T-cell (primary cell): ENCODE results near the gene HUWE1. TPM values are rescaled to one million over a fixed set of nuclear protein-coding genes. Genes with fewer than 3 reads are reported as not detected.
"Not testable (repeated sequence)": the region's sequence is repeated elsewhere in the genome, so short reads cannot be mapped to it uniquely, and the experiment has no call there.

Experiments
- ATAC-seq, 4 experiments: fragments of 200-7000 bp in 3 of 4; fragments of 150-1000 bp in 1 of 4; cut with Tn5 transposase; replicated peaks in 1 of 4; 1 replicate in 3 of 4; 2 replicates in 1 of 4; pipeline ENCODE4 v1.10.0; 2021; ENCODE audit warnings: moderate library complexity in 3 of 4, mild to moderate bottlenecking in 2 of 4, moderate number of reproducible peaks in 1 of 4
- CTCF ChIA-PET, 2 donors: fragments of 300-600 bp; sonication (Branson Sonifier 250); formaldehyde crosslinking; loops; one replicate each; lab custom pipeline; 2022; ENCODE audit warnings: antibody characterized with exemption in 2 of 2; lab: Charles Lee
- POLR2A ChIA-PET, 2 donors: fragments of 300-600 bp; sonication (Branson Sonifier 250); formaldehyde crosslinking; loops; one replicate each; lab custom pipeline; 2022; ENCODE audit warnings: antibody characterized with exemption in 2 of 2; lab: Charles Lee
- DNase-seq, 35 experiments: peaks; one replicate each; pipeline versions ENCODE4 v3.0.0 to v3.0.0-alpha.2; 2013 to 2023
- H3K27ac ChIP-seq: one replicate; pipeline ENCODE4 v1.5.1; 2013; ENCODE audit warnings: low read length
- H3K27me3 ChIP-seq, 2 experiments: replicated peaks in 1 of 2; 1 replicate in 1 of 2; 2 replicates in 1 of 2; pipeline versions ENCODE4 v1.6.1 to v1.7.0; 2013; ENCODE audit warnings: low read length in 1 of 2, mixed read lengths in 1 of 2; ENCODE audit not compliant: control insufficient read depth in 2 of 2, insufficient read depth in 2 of 2; ENCODE audit errors: extremely low read depth in 1 of 2
- H3K36me3 ChIP-seq, 2 donors: 1 replicate in 1 of 2; 2 replicates in 1 of 2; pipeline versions ENCODE4 v1.6.1 to v1.7.0; 2013; ENCODE audit warnings: low read length in 1 of 2; ENCODE audit not compliant: control insufficient read depth in 2 of 2, insufficient read depth in 1 of 2; ENCODE audit errors: extremely low read depth in 1 of 2
- H3K4me1 ChIP-seq, 2 experiments: 1 replicate in 1 of 2; 2 replicates in 1 of 2; pipeline versions ENCODE4 v1.6.1 to v1.7.0; 2013; ENCODE audit warnings: low read length in 2 of 2, mixed read lengths in 1 of 2; ENCODE audit not compliant: insufficient read depth in 2 of 2, control insufficient read depth in 1 of 2; ENCODE audit errors: extremely low read depth in 1 of 2
- H3K4me3 ChIP-seq, 2 donors: 1 replicate in 1 of 2; 2 replicates in 1 of 2; pipeline versions ENCODE4 v1.5.1 to v1.7.0; 2013; ENCODE audit warnings: mild to moderate bottlenecking in 2 of 2, low read length in 1 of 2, moderate library complexity in 1 of 2; ENCODE audit not compliant: control insufficient read depth in 1 of 2; ENCODE audit errors: extremely low read depth in 1 of 2
- H3K9me3 ChIP-seq: 2 replicates; pipeline ENCODE4 v1.7.0; 2013
- H3K27ac Mint-ChIP-seq, 2 donors: one replicate each; pipeline ENCODE4 v1.8.0; 2020 to 2021; ENCODE audit warnings: mild to moderate bottlenecking in 2 of 2, mixed read lengths in 2 of 2
- H3K27me3 Mint-ChIP-seq, 2 donors: one replicate each; pipeline ENCODE4 v1.8.0; 2021 to 2022; ENCODE audit warnings: mixed read lengths in 2 of 2
- H3K36me3 Mint-ChIP-seq: one replicate; pipeline ENCODE4 v1.8.0; 2021; ENCODE audit warnings: mixed read lengths
- H3K4me1 Mint-ChIP-seq, 3 donors: one replicate each; pipeline ENCODE4 v1.8.0; 2020 to 2022; ENCODE audit warnings: mixed read lengths in 3 of 3, mild to moderate bottlenecking in 1 of 3
- H3K4me3 Mint-ChIP-seq, 3 donors: one replicate each; pipeline ENCODE4 v1.8.0; 2020 to 2022; ENCODE audit warnings: mild to moderate bottlenecking in 3 of 3, mixed read lengths in 3 of 3, moderate library complexity in 3 of 3
- H3K9me3 Mint-ChIP-seq, 3 donors: one replicate each; pipeline ENCODE4 v1.8.0; 2020 to 2022; ENCODE audit warnings: mixed read lengths in 3 of 3
- WGBS: methylation state at CpG from one replicate; pipeline ENCODE4 v1.1.5; 2013; ENCODE audit warnings: missing lambda C conversion rate; ENCODE audit not compliant: insufficient coverage; 5-methylcytosine and 5-hydroxymethylcytosine counted together
- total RNA-seq, 35 experiments: library from RNA in 6 of 35; stranded (reverse) in 6 of 35; fragments of 120-200 nt in 1 of 35; gene quantifications; one replicate each; pipeline versions ENCODE4 v1.2.1 to v1.2.4 and lab custom pipeline; 2013 to 2026

Gene HUWE1
- total RNA-seq, 5 donors from 2014 or later (not counting 1 experiment from before 2014, with no cell fraction given) = 153 to 214 (median 179) TPM

DNA sequence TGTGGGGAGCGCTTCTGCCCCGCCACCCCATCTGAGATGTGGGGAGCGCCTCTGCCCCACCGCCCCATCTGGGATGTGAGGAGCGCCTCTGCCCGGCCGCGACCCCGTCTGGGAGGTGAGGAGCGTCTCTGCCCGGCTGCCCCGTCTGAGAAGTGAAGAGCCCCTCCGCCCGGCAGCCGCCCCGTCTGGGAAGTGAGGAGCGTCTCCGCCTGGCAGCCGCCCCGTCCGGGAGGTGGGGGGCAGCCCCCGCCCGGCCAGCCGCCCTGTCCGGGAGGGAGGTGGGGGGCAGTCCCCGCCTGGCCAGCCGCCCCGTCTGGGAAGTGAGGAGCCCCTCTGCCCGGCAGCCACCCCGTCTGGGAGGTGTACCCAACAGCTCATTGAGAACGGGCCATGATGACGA lies 35.1 kb upstream of the HUWE1 start:
- H3K27ac Mint-ChIP-seq, H3K27me3 Mint-ChIP-seq, H3K36me3 ChIP-seq, ATAC-seq, POLR2A ChIA-PET, H3K27ac ChIP-seq, H3K9me3 Mint-ChIP-seq, H3K9me3 ChIP-seq, H3K4me3 ChIP-seq, CTCF ChIA-PET, DNase-seq, H3K36me3 Mint-ChIP-seq, H3K27me3 ChIP-seq, H3K4me3 Mint-ChIP-seq: not testable (repeated sequence)
- H3K4me1 Mint-ChIP-seq = peaks cover 16 to 17% (median 17%) of the 10 kb centered on the region in 3 donors
- peaks cover 5 to 14% of the 10 kb centered on the region in 2 experiments for H3K4me1 ChIP-seq
- WGBS = no CpG with 5 or more reads among the region's 32 CpGs

GRCh38 chrX:53719666-53720065 lies 33.1 kb upstream of the HUWE1 start:
- H3K27ac Mint-ChIP-seq, H3K27ac ChIP-seq, DNase-seq, ATAC-seq, H3K4me3 ChIP-seq, H3K4me3 Mint-ChIP-seq, POLR2A ChIA-PET, H3K27me3 ChIP-seq, H3K36me3 Mint-ChIP-seq, H3K27me3 Mint-ChIP-seq, H3K9me3 Mint-ChIP-seq, CTCF ChIA-PET, H3K36me3 ChIP-seq, H3K9me3 ChIP-seq: not testable (repeated sequence)
- H3K4me1 ChIP-seq = peaks cover 18 to 33% of the 10 kb centered on the region in 2 experiments
- WGBS = 100% methylated on average over 2 of the region's 7 CpGs
- H3K4me1 Mint-ChIP-seq = peaks cover 36 to 37% (median 36%) of the 10 kb centered on the region in 3 donors

DNA sequence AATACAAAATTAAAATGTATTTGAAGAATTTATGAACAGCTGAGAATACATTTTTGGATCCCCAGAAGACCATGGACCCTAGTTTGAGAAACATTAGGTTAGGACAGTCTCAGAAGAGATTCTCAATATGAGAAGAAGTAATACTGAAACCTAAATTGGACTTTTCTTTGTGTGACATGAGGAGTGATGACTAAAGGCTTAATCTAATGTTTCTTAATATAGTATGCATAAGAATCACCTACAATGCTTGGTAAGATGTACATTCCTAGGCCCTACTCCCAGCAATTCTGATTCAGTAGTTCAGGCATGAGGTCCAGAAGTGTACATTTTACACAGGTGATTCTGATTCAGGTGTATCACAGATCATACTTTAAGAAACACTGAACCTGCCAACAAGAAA lies 31.6 kb upstream of the HUWE1 start:
- CTCF ChIA-PET = no interaction called here
- Histone ChIP-seq H3K4me1 (peaks cover 28 to 45% of the 10 kb centered on the region in 2 experiments), H3K4me3 (no peak overlapping the region), H3K9me3 (no peaks in the 10 kb centered on the region), H3K27me3 (no peaks in the 10 kb centered on the region), H3K36me3 (no peaks in the 10 kb centered on the region), H3K27ac (peak overlapping the region; percentile 99)
- POLR2A ChIA-PET = interaction anchor here in 1 of 2 donors (0.6 to 0.9 kb wide), 2 partner anchors 40 to 302 kb away, joined by 3 to 5 read pairs; no protein-coding TSS in a partner anchor
- no peak for DNase-seq
- peaks cover 51 to 52% (median 52%) of the 10 kb centered on the region in 3 donors for H3K4me1 Mint-ChIP-seq
- no peak overlapping the region for H3K4me3 Mint-ChIP-seq
- H3K27me3 Mint-ChIP-seq = no peaks in the 10 kb centered on the region
- H3K27ac Mint-ChIP-seq = no peak overlapping the region
- no peaks in the 10 kb centered on the region for H3K9me3 Mint-ChIP-seq
- H3K36me3 Mint-ChIP-seq = no peaks in the 10 kb centered on the region
- ATAC-seq = no peak

- no peaks in the 10 kb centered on the region for H3K9me3 ChIP-seq
- Mint-ChIP-seq H3K36me3 (no peaks in the 10 kb centered on the region), H3K4me3 (peak overlapping the region in 1 of 3 donors; percentile 74), H3K27me3 (no peaks in the 10 kb centered on the region), H3K9me3 (no peaks in the 10 kb centered on the region), H3K27ac (peak overlapping the region; percentile 89 to 90), H3K4me1 (peaks cover 51 to 52% (median 52%) of the 10 kb centered on the region in 3 donors)
- POLR2A ChIA-PET = interaction anchor here in 1 of 2 donors (0.9 to 1.0 kb wide), 2 partner anchors 31 to 39 kb away, joined by 3 read pairs; partner anchors contain the start of gene HUWE1
- peaks cover 28 to 45% of the 10 kb centered on the region in 2 experiments for H3K4me1 ChIP-seq
- no CpG with 5 or more reads among the region's 2 CpGs for WGBS
- CTCF ChIA-PET = no interaction called here
- H3K4me3 ChIP-seq = no peak overlapping the region
- no peaks in the 10 kb centered on the region for H3K27me3 ChIP-seq
- peak in 1 of 35 experiments; percentile 13 for DNase-seq
- ATAC-seq = no peak
- H3K27ac ChIP-seq = peak overlapping the region; percentile 99
- H3K36me3 ChIP-seq = no peaks in the 10 kb centered on the region
These were observed 30.7 kb upstream of the HUWE1 start for GRCh38 chrX:53717205-53717604.

DNA sequence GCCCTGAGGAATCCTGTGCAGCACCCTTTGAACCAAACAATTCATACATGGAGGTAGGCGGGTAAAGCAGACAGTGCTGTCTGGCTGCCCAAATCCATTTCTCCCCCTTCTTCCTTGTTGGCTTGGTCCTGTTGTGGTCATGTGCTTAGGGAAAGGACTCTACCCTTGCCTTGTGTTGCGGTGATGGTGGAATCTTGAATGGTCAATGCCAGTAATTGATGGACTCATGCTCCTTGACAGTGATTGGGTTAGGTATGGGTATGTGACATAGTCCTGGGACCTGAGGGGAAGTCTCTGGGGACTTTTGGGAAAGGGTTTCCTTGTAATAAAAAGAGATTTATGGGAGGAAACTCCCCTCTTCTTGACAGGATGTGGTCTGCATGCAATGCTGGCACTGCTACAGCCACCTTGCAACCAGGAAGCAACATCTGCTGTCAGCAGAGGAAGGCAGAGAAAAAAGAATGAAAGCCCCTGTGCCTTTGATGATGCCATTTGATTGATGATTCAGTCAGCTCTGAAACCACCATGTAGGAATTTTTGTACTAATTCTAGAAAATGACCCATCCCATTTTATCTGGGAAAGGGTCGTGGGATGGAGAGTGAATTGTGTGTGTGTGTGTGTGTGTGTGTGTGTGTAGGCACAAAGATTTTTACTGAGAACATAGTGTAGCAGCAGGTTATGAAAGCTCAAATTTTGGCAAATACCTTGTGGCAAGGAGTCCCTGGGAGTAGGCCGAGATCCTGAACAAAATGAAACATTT lies 30.0 kb upstream of the HUWE1 start:
- no peaks in the 10 kb centered on the region for H3K27me3 Mint-ChIP-seq
- H3K9me3 ChIP-seq = no peaks in the 10 kb centered on the region
- peak overlapping the region; percentile 26 to 74 (median 29) for H3K4me3 Mint-ChIP-seq
- peak in 34 of 35 experiments; percentile 14 to 79 (median 46) for DNase-seq
- ATAC-seq = peak; percentile 55 to 68 (median 63)
- ChIA-PET POLR2A (interaction anchor here in 1 of 2 donors (1.0 kb wide), 1 partner anchor 30 kb away, joined by 3 read pairs; the partner anchor contains the start of gene HUWE1), CTCF (interaction anchor here in 1 of 2 donors (0.7 kb wide), 1 partner anchor 33 kb away, joined by 3 read pairs; no protein-coding TSS in a partner anchor)
- no peaks in the 10 kb centered on the region for H3K9me3 Mint-ChIP-seq
- H3K27ac Mint-ChIP-seq = peak overlapping the region; percentile 89 to 90
- H3K4me3 ChIP-seq = no peak overlapping the region
- peaks cover 51 to 52% (median 52%) of the 10 kb centered on the region in 3 donors for H3K4me1 Mint-ChIP-seq
- H3K27ac ChIP-seq = peak overlapping the region; percentile 99
- H3K27me3 ChIP-seq = no peaks in the 10 kb centered on the region
- H3K36me3 ChIP-seq = no peaks in the 10 kb centered on the region
- 20% methylated on average over 1 of the region's 4 CpGs for WGBS
- no peaks in the 10 kb centered on the region for H3K36me3 Mint-ChIP-seq
- peaks cover 28 to 45% of the 10 kb centered on the region in 2 experiments for H3K4me1 ChIP-seq

DNA sequence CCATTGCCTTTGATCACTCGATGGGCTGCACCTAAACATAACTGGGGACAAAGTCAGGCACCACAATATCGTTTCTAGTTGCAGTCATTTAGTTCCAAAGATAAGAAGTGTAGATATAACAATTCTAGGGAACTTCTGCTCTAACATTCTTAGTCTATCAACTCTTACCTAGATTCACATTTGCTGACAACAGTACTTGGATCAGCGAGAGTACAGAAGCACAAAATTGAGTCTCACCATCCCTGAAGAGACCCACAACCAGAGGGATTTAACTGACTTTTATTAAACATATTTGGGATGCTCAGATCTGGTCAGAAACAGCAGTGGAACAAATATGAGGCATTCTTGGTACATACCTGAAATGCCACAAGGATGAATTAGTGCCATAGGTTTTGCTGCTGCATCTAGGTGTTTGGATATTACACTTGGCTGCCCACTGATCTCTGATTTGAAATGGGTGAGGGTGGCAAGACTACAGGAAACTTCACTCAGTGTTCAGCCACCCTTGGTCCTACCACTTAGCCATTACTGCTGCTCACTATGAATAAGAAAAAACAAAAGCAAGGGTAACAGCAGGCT lies 28.9 kb upstream of the HUWE1 start:
- no peaks in the 10 kb centered on the region for H3K9me3 ChIP-seq
- no peak for DNase-seq
- H3K36me3 Mint-ChIP-seq = peaks cover 3% of the 10 kb centered on the region
- CTCF ChIA-PET = interaction anchor here in 1 of 2 donors (0.7 kb wide), 1 partner anchor 31 kb away, joined by 3 read pairs; no protein-coding TSS in a partner anchor
- POLR2A ChIA-PET = interaction anchor here in 1 of 2 donors (0.5 to 1.0 kb wide), 3 partner anchors 29 to 1879 kb away, joined by 3 to 9 read pairs (median 3); partner anchors contain the start of gene HUWE1
- H3K27ac Mint-ChIP-seq = peak overlapping the region; percentile 89 to 90
- WGBS = no CpG with 5 or more reads among the region's 3 CpGs
- H3K4me1 ChIP-seq = peaks cover 28 to 45% of the 10 kb centered on the region in 2 experiments
- ATAC-seq = no peak
- no peaks in the 10 kb centered on the region for H3K27me3 Mint-ChIP-seq
- no peaks in the 10 kb centered on the region for H3K36me3 ChIP-seq
- peak overlapping the region; percentile 62 to 77 (median 74) for H3K4me3 Mint-ChIP-seq
- H3K4me3 ChIP-seq = peak overlapping the region in 1 of 2 donors; percentile 16
- peaks cover 52% of the 10 kb centered on the region in 3 donors for H3K4me1 Mint-ChIP-seq
- H3K27me3 ChIP-seq = no peaks in the 10 kb centered on the region
- no peaks in the 10 kb centered on the region for H3K9me3 Mint-ChIP-seq
- peak overlapping the region; percentile 99 for H3K27ac ChIP-seq
